Thymus (tissue), 11 donors: Measurements from ENCODE around the gene IGF1R. TPM values are rescaled to one million over a fixed set of nuclear protein-coding genes. Genes with fewer than 3 reads are reported as not detected.
"Not testable (repeated sequence)": the region's sequence is repeated elsewhere in the genome, so short reads cannot be mapped to it uniquely, and the experiment has no call there.

Experiments
- DNase-seq, 9 donors: peaks; one replicate each; pipeline ENCODE4 v3.0.0-alpha.2; 2013; ENCODE audit warnings: low spot score in 9 of 9, low read depth in 6 of 9, missing footprints in 1 of 9
- H3K27ac ChIP-seq, 2 donors: one replicate each; pipeline ENCODE4 v1.5.1; 2013; ENCODE audit warnings: control low read depth in 1 of 2, low read depth in 1 of 2, low read length in 1 of 2, mild to moderate bottlenecking in 1 of 2, moderate library complexity in 1 of 2
- H3K27me3 ChIP-seq, 2 donors: one replicate each; pipeline ENCODE4 v1.5.1; 2013; ENCODE audit warnings: low read length in 1 of 2; ENCODE audit not compliant: control insufficient read depth in 2 of 2, insufficient read depth in 1 of 2
- H3K36me3 ChIP-seq, 2 donors: one replicate each; pipeline ENCODE4 v1.5.1; 2013; ENCODE audit warnings: low read length in 1 of 2, mild to moderate bottlenecking in 1 of 2, moderate library complexity in 1 of 2; ENCODE audit not compliant: control insufficient read depth in 2 of 2, insufficient read depth in 2 of 2
- H3K4me1 ChIP-seq, 2 donors: one replicate each; pipeline ENCODE4 v1.5.1; 2013; ENCODE audit warnings: low read length in 2 of 2; ENCODE audit not compliant: control insufficient read depth in 2 of 2, insufficient read depth in 2 of 2
- H3K4me3 ChIP-seq, 2 donors: one replicate each; pipeline ENCODE4 v1.5.1; 2013; ENCODE audit warnings: low read length in 2 of 2, control low read depth in 1 of 2, mild to moderate bottlenecking in 1 of 2
- H3K9me3 ChIP-seq, 2 donors: one replicate each; pipeline ENCODE4 v1.5.1; 2013; ENCODE audit warnings: low read length in 1 of 2, mild to moderate bottlenecking in 1 of 2; ENCODE audit not compliant: control insufficient read depth in 2 of 2, insufficient read depth in 1 of 2
- WGBS: extraction: QIAGEN DNeasy Blood & Tissue Kit; methylation state at CpG from one replicate; pipeline ENCODE4 v1.1.7; 2013; 5-methylcytosine and 5-hydroxymethylcytosine counted together
- polyA plus RNA-seq: library from polyadenylated mRNA; stranded (reverse); fragments of 200-250 nt; gene quantifications from one replicate; pipeline ENCODE4 v1.2.3, GENCODE V29; 2013
- total RNA-seq: library from RNA; stranded (reverse); fragments of 120-200 nt; gene quantifications from one replicate; pipeline ENCODE4 v1.2.4, GENCODE V29; 2013
- donor health status: healthy.

IGF1R gene
- total and polyA plus RNA-seq, 2 donors: 10.0 to 11.0 TPM

GRCh38 chr15:98957655-98958054 lies 309.3 kb downstream of the IGF1R start:
- Histone ChIP-seq H3K27ac (no peak overlapping the region), H3K36me3 (peaks cover 38 to 55% of the 10 kb centered on the region in 2 donors)

GRCh38 chr15:98958076-98958475 lies 309.7 kb downstream of the IGF1R start:
- H3K27me3 ChIP-seq: no peaks in the 10 kb centered on the region
- H3K27ac ChIP-seq: no peak overlapping the region
- no peak for DNase-seq
- H3K4me3 ChIP-seq: no peak overlapping the region
- H3K4me1 ChIP-seq: peaks cover 29 to 55% of the 10 kb centered on the region in 2 donors
- peaks cover 8 to 19% of the 10 kb centered on the region in 2 donors for H3K9me3 ChIP-seq
- 98% methylated on average over 11 of the region's 11 CpGs for WGBS
- H3K36me3 ChIP-seq: peaks cover 38 to 55% of the 10 kb centered on the region in 2 donors

More at GRCh38 chr15:98957655-98958054, 309.3 kb downstream of the IGF1R start:
- Histone ChIP-seq H3K27me3 (no peaks in the 10 kb centered on the region), H3K4me3 (no peak overlapping the region), H3K4me1 (peaks cover 33 to 59% of the 10 kb centered on the region in 2 donors), H3K9me3 (peaks cover 8 to 19% of the 10 kb centered on the region in 2 donors)
- no peak for DNase-seq
- 73% methylated on average over 6 of the region's 6 CpGs for WGBS

- DNase-seq: no peak
- Histone ChIP-seq H3K9me3 (peaks cover 8 to 19% of the 10 kb centered on the region in 2 donors), H3K36me3 (peaks cover 40 to 55% of the 10 kb centered on the region in 2 donors), H3K4me1 (peaks cover 19 to 47% of the 10 kb centered on the region in 2 donors), H3K27me3 (no peaks in the 10 kb centered on the region), H3K4me3 (no peak overlapping the region), H3K27ac (peak overlapping the region; percentile 17 to 20)
- WGBS: 92% methylated on average over 22 of the region's 22 CpGs
These were observed 310.7 kb downstream of the IGF1R start for GRCh38 chr15:98958918-98959639.

- WGBS: 95% methylated on average over 3 of the region's 3 CpGs
- Histone ChIP-seq H3K27ac (peak overlapping the region in 1 of 2 donors; percentile 15), H3K4me3 (no peak overlapping the region), H3K9me3 (peaks cover 8 to 19% of the 10 kb centered on the region in 2 donors), H3K4me1 (peaks cover 14 to 45% of the 10 kb centered on the region in 2 donors), H3K27me3 (no peaks in the 10 kb centered on the region), H3K36me3 (peaks cover 40 to 55% of the 10 kb centered on the region in 2 donors)
- no peak for DNase-seq
These were observed 311.3 kb downstream of the IGF1R start for GRCh38 chr15:98959640-98960007.

- H3K4me1 ChIP-seq: peaks cover 9 to 45% of the 10 kb centered on the region in 2 donors
- H3K4me3 ChIP-seq: no peak overlapping the region
- peaks cover 8 to 19% of the 10 kb centered on the region in 2 donors for H3K9me3 ChIP-seq
- H3K27me3 ChIP-seq: no peaks in the 10 kb centered on the region
- no peak for DNase-seq
- H3K36me3 ChIP-seq: peaks cover 40 to 53% of the 10 kb centered on the region in 2 donors
- H3K27ac ChIP-seq: no peak overlapping the region
- 95% methylated on average over 21 of the region's 21 CpGs for WGBS
These were observed 312.3 kb downstream of the IGF1R start for GRCh38 chr15:98960555-98961050.

- 98% methylated on average over 8 of the region's 8 CpGs for WGBS
- H3K4me3 ChIP-seq: no peak overlapping the region
- H3K9me3 ChIP-seq: peaks cover 8 to 19% of the 10 kb centered on the region in 2 donors
- no peak for DNase-seq
- H3K27me3 ChIP-seq: no peaks in the 10 kb centered on the region
- H3K36me3 ChIP-seq: peaks cover 28 to 36% of the 10 kb centered on the region in 2 donors
- H3K27ac ChIP-seq: peak overlapping the region; percentile 27
- peaks cover 2 to 37% of the 10 kb centered on the region in 2 donors for H3K4me1 ChIP-seq
These were observed 315.1 kb downstream of the IGF1R start for GRCh38 chr15:98963444-98963843.

- peaks cover 8 to 19% of the 10 kb centered on the region in 2 donors for H3K9me3 ChIP-seq
- WGBS: 87% methylated on average over 8 of the region's 8 CpGs
- DNase-seq: no peak
- H3K36me3 ChIP-seq: peaks cover 25 to 27% of the 10 kb centered on the region in 2 donors
- peaks cover 2 to 33% of the 10 kb centered on the region in 2 donors for H3K4me1 ChIP-seq
- H3K27me3 ChIP-seq: no peaks in the 10 kb centered on the region
- H3K27ac ChIP-seq: peak overlapping the region; percentile 61 to 73
- no peak overlapping the region for H3K4me3 ChIP-seq
These were observed 316.3 kb downstream of the IGF1R start for GRCh38 chr15:98964466-98965133.

GRCh38 chr15:98965134-98965491 lies 316.8 kb downstream of the IGF1R start:
- H3K27ac ChIP-seq: peak overlapping the region; percentile 61 to 73
- not testable (repeated sequence) for DNase-seq
- WGBS: 85% methylated on average over 4 of the region's 4 CpGs

GRCh38 chr15:98965597-98965996 lies 317.3 kb downstream of the IGF1R start:
- no peak overlapping the region for H3K4me3 ChIP-seq

More at GRCh38 chr15:98965134-98965491, 316.8 kb downstream of the IGF1R start:
- not testable (repeated sequence) for H3K4me3 ChIP-seq, H3K27me3 ChIP-seq
- H3K36me3 ChIP-seq: peaks cover 22 to 24% of the 10 kb centered on the region in 2 donors
- H3K9me3 ChIP-seq: peaks cover 8 to 19% of the 10 kb centered on the region in 2 donors
- peaks cover 2 to 33% of the 10 kb centered on the region in 2 donors for H3K4me1 ChIP-seq

More at GRCh38 chr15:98965597-98965996, 317.3 kb downstream of the IGF1R start:
- no peak for DNase-seq
- 95% methylated on average over 1 of the region's 1 CpG for WGBS
- no peaks in the 10 kb centered on the region for H3K27me3 ChIP-seq
- peak overlapping the region in 1 of 2 donors; percentile 56 for H3K27ac ChIP-seq
- peaks cover 2 to 33% of the 10 kb centered on the region in 2 donors for H3K4me1 ChIP-seq
- H3K36me3 ChIP-seq: peaks cover 17 to 19% of the 10 kb centered on the region in 2 donors
- H3K9me3 ChIP-seq: peaks cover 8 to 17% of the 10 kb centered on the region in 2 donors
